ENCODE results near the gene TPGS2.

DNA sequence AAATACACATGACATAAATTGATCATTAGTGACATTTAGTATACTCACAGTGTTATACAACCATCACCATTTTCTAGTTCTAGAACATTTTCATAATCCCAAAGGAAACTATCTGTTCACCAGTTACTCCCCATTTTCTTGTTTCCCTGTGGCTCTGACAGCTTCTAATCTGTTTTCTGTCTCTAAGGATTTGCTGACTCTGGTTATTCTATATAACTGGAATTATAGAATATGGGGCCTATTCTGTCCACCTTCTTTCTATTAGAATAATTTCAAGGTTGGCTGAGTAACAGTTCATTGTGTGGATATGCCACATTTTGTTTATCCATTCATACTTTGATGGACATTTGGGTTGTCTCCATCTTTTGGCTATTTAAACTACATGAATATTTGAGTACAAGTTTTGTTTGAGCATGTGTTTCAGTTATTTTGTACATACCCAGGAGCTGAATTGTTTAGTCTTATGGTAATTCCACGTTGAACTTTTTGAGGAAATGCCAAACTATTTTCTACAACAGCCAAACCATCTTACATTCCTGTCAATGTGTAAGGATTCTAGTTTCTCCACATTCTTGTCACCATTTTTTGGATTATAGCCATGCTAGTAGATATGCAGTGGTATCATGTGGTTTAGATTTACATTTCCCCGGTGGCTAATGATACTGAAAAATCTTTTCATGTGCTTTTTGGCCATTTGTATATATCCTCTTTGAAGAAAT, 20.6 kb upstream of the TPGS2 start:
- TF ChIP-seq GATA3 (IDR thresholded peaks at IDR 0.05; ENCODE audit: low read depth, low read length): no peak
- TF ChIP-seq GATA2 (IDR thresholded peaks at IDR 0.05; ENCODE audit: low read depth, low read length): no peak

Measured in SH-SY5Y (cell line).